Neural cell (in vitro differentiated cells): ENCODE data around the gene HIRIP3. TPM values are rescaled to one million over a fixed set of nuclear protein-coding genes. Genes with fewer than 3 reads are reported as not detected.

Experiments
- H2AFZ ChIP-seq: fragments of 200-600, 300-800 bp; sonication (generic), shearing (Covaris generic); 2 replicates; pipeline ENCODE4 v1.6.0; 2014; ENCODE audit warnings: low read depth, mild to moderate bottlenecking, antibody characterized with exemption, low read length, moderate library complexity
- H3F3A ChIP-seq: fragments of 200-600 bp; shearing (Covaris generic); 2 replicates; pipeline ENCODE4 v1.6.1; 2016; ENCODE audit warnings: mild to moderate bottlenecking, moderate library complexity, mixed read lengths, antibody characterized with exemption, low read length; ENCODE audit not compliant: insufficient read depth, poor library complexity, severe bottlenecking
- H3K27ac ChIP-seq: fragments of 200-600, 300-800 bp; sonication (generic), shearing (Covaris generic); 2 replicates; pipeline ENCODE4 v1.5.1; 2014; ENCODE audit warnings: mild to moderate bottlenecking, low read length, moderate library complexity
- H3K27me3 ChIP-seq: fragments of 300-800, 200-600 bp; sonication (generic), shearing (Covaris generic); 2 replicates; pipeline ENCODE4 v1.6.0; 2014; ENCODE audit warnings: mild to moderate bottlenecking, low read depth, low read length, moderate library complexity; ENCODE audit not compliant: insufficient read depth
- H3K36me3 ChIP-seq: fragments of 300-800, 200-600 bp; sonication (generic), shearing (Covaris generic); 2 replicates; pipeline ENCODE4 v1.5.1; 2014; ENCODE audit warnings: mild to moderate bottlenecking, antibody characterized with exemption, low read length, moderate library complexity; ENCODE audit not compliant: insufficient read depth
- H3K4me2 ChIP-seq: fragments of 300-800, 200-600 bp; sonication (generic), shearing (Covaris generic); 2 replicates; pipeline ENCODE4 v1.6.0; 2014; ENCODE audit warnings: mild to moderate bottlenecking, low read length
- H3K4me3 ChIP-seq: fragments of 300-800, 200-600 bp; sonication (generic), shearing (Covaris generic); 2 replicates; pipeline ENCODE4 v1.5.1; 2014; ENCODE audit warnings: mild to moderate bottlenecking, low read length, moderate library complexity
- H3K79me2 ChIP-seq: fragments of 200-600 bp; shearing (Covaris generic); replicated peaks from 2 replicates; pipeline ENCODE4 v1.6.0; 2014; ENCODE audit warnings: mild to moderate bottlenecking, low read length, moderate library complexity; ENCODE audit not compliant: insufficient read depth
- H3K9ac ChIP-seq: fragments of 300-800, 200-600 bp; sonication (generic), shearing (Covaris generic); 2 replicates; pipeline ENCODE4 v1.6.1; 2016; ENCODE audit warnings: mild to moderate bottlenecking, low read length, mixed read lengths
- H3K9me2 ChIP-seq: fragments of 200-600 bp; shearing (Covaris generic); 2 replicates; pipeline ENCODE4 v1.6.1; 2016; ENCODE audit warnings: mild to moderate bottlenecking, low read length, mixed read lengths; ENCODE audit not compliant: insufficient read depth
- H3K9me3 ChIP-seq: fragments of 200-600, 300-800 bp; sonication (generic), shearing (Covaris generic); 2 replicates; pipeline ENCODE4 v1.6.1; 2016; ENCODE audit warnings: mild to moderate bottlenecking, mixed run types, low read length, moderate library complexity, mixed read lengths
- H4K20me1 ChIP-seq: fragments of 200-600 bp; shearing (Covaris generic); 2 replicates; pipeline ENCODE4 v1.6.1; 2016; ENCODE audit warnings: mild to moderate bottlenecking, mixed run types; ENCODE audit not compliant: insufficient read depth
- CTCF ChIP-seq: fragments of 450-650 bp; IDR thresholded peaks from 2 replicates; pipeline ENCODE4 v1.5.1; 2014; ENCODE audit warnings: antibody characterized with exemption, mild to moderate bottlenecking, moderate library complexity; ENCODE audit not compliant: poor library complexity, severe bottlenecking
- EP300 ChIP-seq: fragments of 450-650 bp; conservative IDR thresholded peaks from 2 replicates; pipeline ENCODE4 v1.6.1; 2014; ENCODE audit warnings: antibody characterized with exemption, mild to moderate bottlenecking, moderate library complexity; ENCODE audit not compliant: poor library complexity, severe bottlenecking
- MXI1 ChIP-seq: fragments of 450-650 bp; conservative IDR thresholded peaks from 2 replicates; pipeline ENCODE4 v1.6.1; 2014; ENCODE audit warnings: antibody characterized with exemption, mild to moderate bottlenecking; ENCODE audit not compliant: poor library complexity, severe bottlenecking
- POLR2AphosphoS5 ChIP-seq: IDR thresholded peaks from 2 replicates; pipeline ENCODE4 v1.6.1; 2012
- REST ChIP-seq: IDR thresholded peaks from 2 replicates; pipeline ENCODE4 v1.6.1; 2012; ENCODE audit warnings: borderline replicate concordance
- SMC3 ChIP-seq: fragments of 450-650 bp; conservative IDR thresholded peaks from 2 replicates; pipeline ENCODE4 v1.6.1; 2014; ENCODE audit warnings: antibody characterized with exemption, mild to moderate bottlenecking, moderate library complexity; ENCODE audit not compliant: poor library complexity
- TAF1 ChIP-seq: IDR thresholded peaks from 2 replicates; pipeline ENCODE4 v1.6.1; 2012; ENCODE audit warnings: low read depth
- polyA plus RNA-seq: library from polyadenylated mRNA; depleted of rRNA; stranded (reverse); fragments of >200 nt; gene quantifications from 2 replicates; pipeline ENCODE4 v1.2.3, GENCODE V29; 2014

Gene HIRIP3
- polyA plus RNA-seq, 1 donor from 2014 or later: 51.2 TPM

GRCh38 chr16:29971304-29971703, 24.1 kb downstream of the HIRIP3 start:
- Histone ChIP-seq H3K9me2 (no peaks in the 10 kb centered on the region), H3K36me3 (no peaks in the 10 kb centered on the region), H3K27me3 (no peaks in the 10 kb centered on the region), H3K4me2 (no peak overlapping the region), H3K4me3 (no peak overlapping the region), H3K9me3 (no peaks in the 10 kb centered on the region), H3F3A (no peaks in the 10 kb centered on the region), H3K9ac (no peak overlapping the region), H2AFZ (no peak overlapping the region), H4K20me1 (no peaks in the 10 kb centered on the region), H3K27ac (no peak overlapping the region), H3K79me2 (peaks cover 24% of the 10 kb centered on the region)
- TF ChIP-seq TAF1 (no peak), MXI1 (no peak), REST (no peak), SMC3 (no peak), POLR2AphosphoS5 (no peak), CTCF (no peak)

- H3K79me2 ChIP-seq: no peaks in the 10 kb centered on the region
- H4K20me1 ChIP-seq: no peaks in the 10 kb centered on the region
Observed at GRCh38 chr16:29968205-29968604, 27.2 kb downstream of the HIRIP3 start.

More at GRCh38 chr16:29968205-29968604, 27.2 kb downstream of the HIRIP3 start:
- Histone ChIP-seq H3K9me3 (no peaks in the 10 kb centered on the region), H3K9ac (no peak overlapping the region), H3K27me3 (no peaks in the 10 kb centered on the region), H3F3A (no peaks in the 10 kb centered on the region), H2AFZ (no peak overlapping the region), H3K9me2 (no peaks in the 10 kb centered on the region), H3K36me3 (no peaks in the 10 kb centered on the region), H3K4me2 (no peak overlapping the region), H3K4me3 (no peak overlapping the region), H3K27ac (no peak overlapping the region)
- no peak for TF ChIP-seq TAF1
- no peak for TF ChIP-seq EP300
- TF ChIP-seq MXI1: no peak
- TF ChIP-seq CTCF: no peak
